Muscle layer of duodenum (tissue), 2 donors: ENCODE measurements around the gene NOTCH3.

Experiments used
- H3K27ac ChIP-seq: one replicate; pipeline ENCODE4 v1.7.0; 2013; ENCODE audit warnings: mild to moderate bottlenecking, low read length
- H3K27me3 ChIP-seq: one replicate; pipeline ENCODE4 v1.7.0; 2013; ENCODE audit warnings: low read depth, mild to moderate bottlenecking, control low read depth, low read length
- H3K36me3 ChIP-seq, 2 donors: one replicate each; pipeline ENCODE4 v1.7.0; 2013; ENCODE audit warnings: low read length in 2 of 2, control low read depth in 1 of 2, mild to moderate bottlenecking in 1 of 2; ENCODE audit not compliant: insufficient read depth in 2 of 2, control insufficient read depth in 1 of 2
- H3K4me1 ChIP-seq, 2 donors: one replicate each; pipeline ENCODE4 v1.7.0; 2013; ENCODE audit warnings: low read length in 2 of 2, mild to moderate bottlenecking in 2 of 2, control low read depth in 1 of 2, moderate library complexity in 1 of 2; ENCODE audit not compliant: insufficient read depth in 2 of 2, control insufficient read depth in 1 of 2
- H3K4me3 ChIP-seq, 2 donors: one replicate each; pipeline ENCODE4 v1.7.0; 2013; ENCODE audit warnings: low read length in 2 of 2, low read depth in 1 of 2, mild to moderate bottlenecking in 1 of 2
- H3K9me3 ChIP-seq, 2 donors: one replicate each; pipeline ENCODE4 v1.7.0; 2013; ENCODE audit warnings: low read length in 2 of 2, control low read depth in 1 of 2, mild to moderate bottlenecking in 1 of 2; ENCODE audit not compliant: control insufficient read depth in 1 of 2
- donor health status: healthy.

The NOTCH3 gene

DNA sequence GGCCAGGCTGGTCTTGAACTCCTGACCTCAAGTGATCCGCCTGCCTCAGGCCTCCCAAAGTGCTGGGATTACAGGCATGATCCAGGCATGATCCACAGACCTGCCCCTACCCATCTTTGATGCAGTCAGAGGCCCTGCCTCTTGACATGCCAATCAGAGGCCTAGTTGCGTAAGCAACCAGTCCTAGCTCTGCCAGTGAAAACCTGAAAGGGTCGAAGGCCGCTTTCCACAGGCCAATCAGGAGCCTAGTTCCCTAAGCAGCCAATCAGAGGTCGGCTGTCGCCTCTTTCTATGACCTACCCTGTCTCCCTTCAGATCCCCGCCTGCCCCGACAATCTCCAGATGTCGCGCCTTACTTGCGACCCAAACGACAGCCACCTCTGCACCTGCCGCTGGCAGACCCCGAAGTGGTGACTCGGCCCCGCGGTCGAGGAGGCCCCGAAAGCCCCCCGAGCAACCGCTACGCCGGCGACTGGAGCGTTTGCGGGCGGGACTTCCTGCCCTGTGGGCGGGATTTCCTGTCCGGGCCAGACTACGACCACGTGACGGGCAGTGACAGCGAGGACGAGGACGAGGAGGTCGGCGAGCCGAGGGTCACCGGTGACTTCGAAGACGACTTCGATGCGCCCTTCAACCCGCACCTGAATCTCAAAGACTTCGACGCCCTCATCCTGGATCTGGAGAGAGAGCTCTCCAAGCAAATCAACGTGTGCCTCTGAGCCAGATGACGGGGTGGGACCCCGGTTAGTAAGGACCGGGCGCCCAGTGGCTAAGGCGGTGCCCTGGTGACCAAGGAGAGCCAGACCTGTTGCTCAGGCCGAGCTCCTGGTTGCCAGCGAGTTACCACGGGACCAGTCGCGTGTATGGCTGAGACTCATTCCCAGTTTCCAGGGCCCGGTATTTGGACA is 87.3 kb downstream of the NOTCH3 start:
- Histone ChIP-seq H3K4me1 (peaks cover 0 to 16% of the 10 kb centered on the region in 2 donors), H3K36me3 (peaks cover 30 to 82% of the 10 kb centered on the region in 2 donors), H3K27ac (no peak overlapping the region), H3K4me3 (no peak overlapping the region), H3K9me3 (no peaks in the 10 kb centered on the region), H3K27me3 (no peaks in the 10 kb centered on the region)

DNA sequence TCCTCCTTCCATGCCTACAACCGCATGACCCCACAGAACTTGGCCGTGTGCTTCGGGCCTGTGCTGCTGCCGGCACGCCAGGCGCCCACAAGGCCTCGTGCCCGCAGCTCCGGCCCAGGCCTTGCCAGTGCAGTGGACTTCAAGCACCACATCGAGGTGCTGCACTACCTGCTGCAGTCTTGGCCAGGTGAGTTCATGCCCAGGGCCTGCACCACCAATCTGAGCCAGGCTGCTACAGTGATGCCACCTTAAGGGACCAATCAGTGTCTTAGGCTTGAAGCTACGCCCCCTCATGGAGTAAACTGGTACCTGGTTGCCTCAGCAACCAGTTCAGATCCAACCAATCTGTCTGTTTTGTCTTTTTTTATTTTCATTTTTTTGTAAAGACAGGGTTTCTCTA is 88.4 kb downstream of the NOTCH3 start:
- Histone ChIP-seq H3K27me3 (no peaks in the 10 kb centered on the region), H3K36me3 (peaks cover 23 to 71% of the 10 kb centered on the region in 2 donors), H3K27ac (no peak overlapping the region), H3K4me3 (no peak overlapping the region), H3K9me3 (no peaks in the 10 kb centered on the region), H3K4me1 (peaks cover 0 to 24% of the 10 kb centered on the region in 2 donors)

DNA sequence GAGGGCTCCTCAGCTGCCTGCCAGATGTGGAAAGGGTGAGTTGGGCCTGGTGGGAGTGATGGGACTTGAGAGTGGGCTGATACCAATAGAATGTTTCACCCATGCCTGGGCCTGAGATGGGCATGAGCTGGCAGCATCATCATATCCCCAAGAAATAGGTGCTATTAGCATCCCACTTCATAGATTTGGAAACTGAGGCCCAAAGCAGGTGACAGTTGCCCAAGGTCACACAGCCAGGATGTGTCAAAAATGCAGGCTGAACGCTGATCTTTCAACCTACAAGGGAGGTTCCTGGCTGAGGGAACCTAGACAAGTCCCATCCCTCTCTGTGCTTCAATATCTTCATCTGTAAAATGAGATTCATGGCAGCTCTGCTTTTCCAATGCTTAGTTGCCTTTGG is 89.0 kb downstream of the NOTCH3 start:
- Histone ChIP-seq H3K9me3 (no peaks in the 10 kb centered on the region), H3K27ac (no peak overlapping the region), H3K4me3 (no peak overlapping the region), H3K4me1 (peaks cover 0 to 24% of the 10 kb centered on the region in 2 donors), H3K27me3 (no peaks in the 10 kb centered on the region), H3K36me3 (peaks cover 18 to 64% of the 10 kb centered on the region in 2 donors)

DNA sequence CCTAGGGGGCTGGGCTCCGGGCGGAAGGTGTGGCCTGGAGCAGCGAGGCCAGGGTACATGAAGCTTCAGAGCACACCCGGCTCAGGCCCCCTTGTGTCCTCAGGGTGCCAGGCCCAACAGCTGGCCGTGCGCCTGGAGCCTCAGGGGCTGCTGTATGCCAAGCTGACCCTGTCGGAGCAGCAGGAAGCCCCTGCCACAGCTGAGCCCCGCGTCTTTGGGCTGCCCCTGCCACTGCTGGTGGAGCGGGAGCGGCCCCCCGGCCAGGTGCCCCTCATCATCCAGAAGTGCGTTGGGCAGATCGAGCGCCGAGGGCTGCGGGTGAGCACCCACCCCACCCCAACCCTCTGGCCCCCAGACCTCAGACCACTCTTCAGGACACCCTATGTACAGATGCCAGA is 90.4 kb downstream of the NOTCH3 start:
- Histone ChIP-seq H3K27me3 (no peaks in the 10 kb centered on the region), H3K36me3 (peaks cover 13 to 51% of the 10 kb centered on the region in 2 donors), H3K27ac (no peak overlapping the region), H3K4me3 (no peak overlapping the region), H3K4me1 (peaks cover 0 to 22% of the 10 kb centered on the region in 2 donors), H3K9me3 (no peaks in the 10 kb centered on the region)

DNA sequence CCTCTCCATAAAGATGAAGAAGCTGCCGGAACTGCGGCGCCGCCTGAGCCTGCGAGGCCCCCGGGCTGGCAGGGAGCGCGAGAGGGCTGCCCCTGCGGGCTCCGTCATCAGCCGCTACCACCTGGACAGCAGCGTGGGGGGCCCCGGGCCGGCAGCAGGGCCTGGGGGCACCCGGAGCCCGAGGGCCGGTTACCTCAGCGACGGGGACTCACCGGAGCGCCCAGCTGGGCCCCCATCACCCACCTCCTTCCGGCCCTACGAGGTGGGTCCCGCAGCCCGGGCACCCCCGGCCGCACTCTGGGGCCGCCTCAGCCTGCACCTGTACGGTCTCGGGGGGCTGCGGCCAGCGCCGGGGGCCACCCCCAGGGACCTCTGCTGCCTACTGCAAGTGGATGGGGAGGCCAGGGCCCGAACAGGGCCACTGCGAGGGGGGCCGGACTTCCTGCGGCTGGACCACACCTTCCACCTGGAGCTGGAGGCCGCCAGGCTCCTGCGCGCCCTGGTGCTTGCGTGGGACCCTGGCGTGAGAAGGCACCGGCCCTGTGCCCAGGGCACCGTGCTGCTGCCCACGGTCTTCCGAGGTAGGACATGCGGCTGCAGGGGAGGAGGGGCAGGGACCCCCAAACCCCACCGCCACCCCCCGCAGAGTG is 90.9 kb downstream of the NOTCH3 start:
- Histone ChIP-seq H3K36me3 (peaks cover 12 to 46% of the 10 kb centered on the region in 2 donors), H3K4me3 (no peak overlapping the region), H3K9me3 (no peaks in the 10 kb centered on the region), H3K4me1 (peaks cover 0 to 17% of the 10 kb centered on the region in 2 donors), H3K27ac (no peak overlapping the region), H3K27me3 (no peaks in the 10 kb centered on the region)
